ENCODE data around the gene FARP1. TPM values are rescaled to one million over a fixed set of nuclear protein-coding genes. Genes with fewer than 3 reads are reported as not detected.

FARP1 gene
- polyA plus RNA-seq, 1 of the 3 experiments (the other 2 are of a cell fraction) = 12.0 TPM

DNA sequence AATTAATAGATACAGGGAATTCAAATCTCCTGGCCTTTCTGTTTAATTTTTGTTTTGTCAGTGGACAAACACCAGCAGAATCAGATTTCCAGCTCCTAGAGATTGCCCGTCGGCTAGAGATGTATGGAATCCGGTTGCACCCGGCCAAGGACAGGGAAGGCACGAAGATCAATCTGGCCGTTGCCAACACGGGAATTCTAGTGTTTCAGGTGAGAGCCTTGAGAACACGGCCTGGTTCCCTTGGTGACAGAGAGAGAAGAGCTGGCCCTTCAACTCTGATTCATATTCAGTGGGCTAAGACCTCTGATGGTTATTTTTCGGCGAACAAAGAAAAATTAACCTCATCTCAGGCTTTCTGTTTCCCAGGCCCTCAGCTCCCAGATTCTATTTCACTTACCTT is 242.7 kb downstream of the FARP1 start:
- 93% methylated on average over 10 of the region's 10 CpGs for WGBS (ENCODE audit: low lambda C conversion rate)

More for the DNA sequence above, 242.7 kb downstream of the FARP1 start:
- Histone ChIP-seq H3K79me2 (ENCODE audit: insufficient read depth) (no peaks in the 10 kb centered on the region), H3K4me1 (ENCODE audit: control insufficient read depth in 1 of 2, insufficient read depth in 2 of 2, low read depth in 1 of 2, low read length in 1 of 2) (peaks cover 0 to 4% of the 10 kb centered on the region in 2 experiments; a peak in 1 of 4 replicates), H3K9me2 (no peaks in the 10 kb centered on the region), H3K4me3 (ENCODE audit: low read depth in 2 of 2, low read length in 1 of 2) (no peak overlapping the region), H2AFZ (ENCODE audit: low read depth) (no peak overlapping the region), H3K4me2 (no peak overlapping the region), H4K20me1 (ENCODE audit: insufficient read depth) (no peaks in the 10 kb centered on the region), H3K27ac (ENCODE audit: low read depth in 2 of 2, low read length in 1 of 2) (no peak overlapping the region), H3K27me3 (ENCODE audit: insufficient read depth) (no peaks in the 10 kb centered on the region), H3F3A (replicated peaks; ENCODE audit: insufficient read depth) (no peaks in the 10 kb centered on the region), H3K9me3 (no peaks in the 10 kb centered on the region), H3K9ac (no peak overlapping the region), H3K36me3 (replicated peaks in 1 of 2; ENCODE audit: control insufficient read depth in 1 of 2, insufficient read depth in 2 of 2, low read length in 1 of 2) (peaks cover 27 to 45% of the 10 kb centered on the region in 2 experiments)
- TF ChIP-seq GABPA (IDR thresholded peaks at IDR 0.05; ENCODE audit: low read depth) (no peak), FOXJ3 (CRISPR knock-in tag; IDR thresholded peaks at IDR 0.05) (no peak), FOSL2 (IDR thresholded peaks at IDR 0.05; ENCODE audit: borderline replicate concordance, low read depth) (no peak), MXI1 (IDR thresholded peaks at IDR 0.05; ENCODE audit: low read depth, low read length) (no peak)
- TF ChIP-seq, protein P1, sequence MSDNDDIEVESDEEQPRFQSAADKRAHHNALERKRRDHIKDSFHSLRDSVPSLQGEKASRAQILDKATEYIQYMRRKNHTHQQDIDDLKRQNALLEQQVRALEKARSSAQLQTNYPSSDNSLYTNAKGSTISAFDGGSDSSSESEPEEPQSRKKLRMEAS (IDR thresholded peaks at IDR 0.05; ENCODE audit: low read depth) = no peak
- TF ChIP-seq, protein P2, sequence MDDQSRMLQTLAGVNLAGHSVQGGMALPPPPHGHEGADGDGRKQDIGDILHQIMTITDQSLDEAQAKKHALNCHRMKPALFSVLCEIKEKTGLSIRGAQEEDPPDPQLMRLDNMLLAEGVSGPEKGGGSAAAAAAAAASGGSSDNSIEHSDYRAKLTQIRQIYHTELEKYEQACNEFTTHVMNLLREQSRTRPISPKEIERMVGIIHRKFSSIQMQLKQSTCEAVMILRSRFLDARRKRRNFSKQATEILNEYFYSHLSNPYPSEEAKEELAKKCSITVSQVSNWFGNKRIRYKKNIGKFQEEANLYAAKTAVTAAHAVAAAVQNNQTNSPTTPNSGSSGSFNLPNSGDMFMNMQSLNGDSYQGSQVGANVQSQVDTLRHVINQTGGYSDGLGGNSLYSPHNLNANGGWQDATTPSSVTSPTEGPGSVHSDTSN (IDR thresholded peaks at IDR 0.05) = no peak
- TF ChIP-seq, protein P3, sequence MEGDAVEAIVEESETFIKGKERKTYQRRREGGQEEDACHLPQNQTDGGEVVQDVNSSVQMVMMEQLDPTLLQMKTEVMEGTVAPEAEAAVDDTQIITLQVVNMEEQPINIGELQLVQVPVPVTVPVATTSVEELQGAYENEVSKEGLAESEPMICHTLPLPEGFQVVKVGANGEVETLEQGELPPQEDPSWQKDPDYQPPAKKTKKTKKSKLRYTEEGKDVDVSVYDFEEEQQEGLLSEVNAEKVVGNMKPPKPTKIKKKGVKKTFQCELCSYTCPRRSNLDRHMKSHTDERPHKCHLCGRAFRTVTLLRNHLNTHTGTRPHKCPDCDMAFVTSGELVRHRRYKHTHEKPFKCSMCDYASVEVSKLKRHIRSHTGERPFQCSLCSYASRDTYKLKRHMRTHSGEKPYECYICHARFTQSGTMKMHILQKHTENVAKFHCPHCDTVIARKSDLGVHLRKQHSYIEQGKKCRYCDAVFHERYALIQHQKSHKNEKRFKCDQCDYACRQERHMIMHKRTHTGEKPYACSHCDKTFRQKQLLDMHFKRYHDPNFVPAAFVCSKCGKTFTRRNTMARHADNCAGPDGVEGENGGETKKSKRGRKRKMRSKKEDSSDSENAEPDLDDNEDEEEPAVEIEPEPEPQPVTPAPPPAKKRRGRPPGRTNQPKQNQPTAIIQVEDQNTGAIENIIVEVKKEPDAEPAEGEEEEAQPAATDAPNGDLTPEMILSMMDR (IDR thresholded peaks at IDR 0.05) = no peak
- TF ChIP-seq, protein P4, sequence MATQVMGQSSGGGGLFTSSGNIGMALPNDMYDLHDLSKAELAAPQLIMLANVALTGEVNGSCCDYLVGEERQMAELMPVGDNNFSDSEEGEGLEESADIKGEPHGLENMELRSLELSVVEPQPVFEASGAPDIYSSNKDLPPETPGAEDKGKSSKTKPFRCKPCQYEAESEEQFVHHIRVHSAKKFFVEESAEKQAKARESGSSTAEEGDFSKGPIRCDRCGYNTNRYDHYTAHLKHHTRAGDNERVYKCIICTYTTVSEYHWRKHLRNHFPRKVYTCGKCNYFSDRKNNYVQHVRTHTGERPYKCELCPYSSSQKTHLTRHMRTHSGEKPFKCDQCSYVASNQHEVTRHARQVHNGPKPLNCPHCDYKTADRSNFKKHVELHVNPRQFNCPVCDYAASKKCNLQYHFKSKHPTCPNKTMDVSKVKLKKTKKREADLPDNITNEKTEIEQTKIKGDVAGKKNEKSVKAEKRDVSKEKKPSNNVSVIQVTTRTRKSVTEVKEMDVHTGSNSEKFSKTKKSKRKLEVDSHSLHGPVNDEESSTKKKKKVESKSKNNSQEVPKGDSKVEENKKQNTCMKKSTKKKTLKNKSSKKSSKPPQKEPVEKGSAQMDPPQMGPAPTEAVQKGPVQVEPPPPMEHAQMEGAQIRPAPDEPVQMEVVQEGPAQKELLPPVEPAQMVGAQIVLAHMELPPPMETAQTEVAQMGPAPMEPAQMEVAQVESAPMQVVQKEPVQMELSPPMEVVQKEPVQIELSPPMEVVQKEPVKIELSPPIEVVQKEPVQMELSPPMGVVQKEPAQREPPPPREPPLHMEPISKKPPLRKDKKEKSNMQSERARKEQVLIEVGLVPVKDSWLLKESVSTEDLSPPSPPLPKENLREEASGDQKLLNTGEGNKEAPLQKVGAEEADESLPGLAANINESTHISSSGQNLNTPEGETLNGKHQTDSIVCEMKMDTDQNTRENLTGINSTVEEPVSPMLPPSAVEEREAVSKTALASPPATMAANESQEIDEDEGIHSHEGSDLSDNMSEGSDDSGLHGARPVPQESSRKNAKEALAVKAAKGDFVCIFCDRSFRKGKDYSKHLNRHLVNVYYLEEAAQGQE (IDR thresholded peaks at IDR 0.05; ENCODE audit: low read depth, low read length) = no peak
- TF ChIP-seq, protein P5, sequence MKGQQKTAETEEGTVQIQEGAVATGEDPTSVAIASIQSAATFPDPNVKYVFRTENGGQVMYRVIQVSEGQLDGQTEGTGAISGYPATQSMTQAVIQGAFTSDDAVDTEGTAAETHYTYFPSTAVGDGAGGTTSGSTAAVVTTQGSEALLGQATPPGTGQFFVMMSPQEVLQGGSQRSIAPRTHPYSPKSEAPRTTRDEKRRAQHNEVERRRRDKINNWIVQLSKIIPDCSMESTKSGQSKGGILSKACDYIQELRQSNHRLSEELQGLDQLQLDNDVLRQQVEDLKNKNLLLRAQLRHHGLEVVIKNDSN (IDR thresholded peaks at IDR 0.05; ENCODE audit: borderline replicate concordance, low read depth) = no peak
- ChIA-PET POLR2A (interaction anchor here (0.6 kb wide), 1 partner anchor 223 kb away, joined by 3 read pairs; no protein-coding TSS in a partner anchor), CTCF (no interaction called here)
- DNase-seq = no peak
